ENCODE results near the gene TNIP3.
"Not testable (repeated sequence)": the region's sequence is repeated elsewhere in the genome, so short reads cannot be mapped to it uniquely, and the experiment has no call there.

The TNIP3 gene

DNA sequence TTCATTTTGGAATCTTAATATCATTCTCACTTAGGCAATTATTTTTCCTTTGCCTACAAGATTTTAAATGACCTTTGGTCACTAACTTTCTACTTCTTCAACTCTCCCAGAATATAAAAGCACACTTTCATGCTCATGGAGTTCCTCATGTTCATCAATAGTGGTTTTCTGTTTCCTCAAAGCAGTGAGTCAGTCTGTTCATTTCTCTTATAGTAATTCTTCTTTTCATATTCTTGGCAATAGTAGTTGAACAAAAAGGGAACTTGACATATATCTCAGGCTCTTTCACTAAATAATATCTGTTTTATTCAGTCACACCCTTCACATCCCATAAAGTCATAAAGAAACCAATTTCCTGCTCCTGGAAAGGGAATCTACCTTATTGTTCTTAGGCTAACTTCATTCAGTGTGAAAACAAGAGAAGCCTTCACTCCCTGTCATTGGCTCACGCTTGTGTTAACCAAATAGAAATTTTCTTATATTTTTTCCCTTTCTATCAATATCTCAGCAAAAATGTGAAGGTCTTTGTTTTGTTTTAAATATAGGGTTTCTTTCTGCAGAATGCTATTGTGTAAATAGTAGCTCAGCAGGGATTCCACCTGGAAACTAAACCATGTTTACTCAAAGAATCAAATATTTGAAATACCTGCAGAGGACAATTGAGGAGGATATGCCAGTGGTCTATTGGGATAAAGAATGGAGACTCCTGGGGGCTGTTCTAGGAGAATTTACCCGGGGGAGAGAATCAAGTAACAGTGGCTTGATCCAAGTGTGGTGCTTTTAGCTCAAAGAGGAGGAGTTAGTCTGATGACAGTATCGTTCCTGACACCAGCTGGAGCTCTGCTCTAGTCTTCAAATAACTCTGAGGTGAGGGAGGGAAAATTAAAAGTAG is 13.4 kb upstream of the TNIP3 start:
- no peak for DNase-seq

DNA sequence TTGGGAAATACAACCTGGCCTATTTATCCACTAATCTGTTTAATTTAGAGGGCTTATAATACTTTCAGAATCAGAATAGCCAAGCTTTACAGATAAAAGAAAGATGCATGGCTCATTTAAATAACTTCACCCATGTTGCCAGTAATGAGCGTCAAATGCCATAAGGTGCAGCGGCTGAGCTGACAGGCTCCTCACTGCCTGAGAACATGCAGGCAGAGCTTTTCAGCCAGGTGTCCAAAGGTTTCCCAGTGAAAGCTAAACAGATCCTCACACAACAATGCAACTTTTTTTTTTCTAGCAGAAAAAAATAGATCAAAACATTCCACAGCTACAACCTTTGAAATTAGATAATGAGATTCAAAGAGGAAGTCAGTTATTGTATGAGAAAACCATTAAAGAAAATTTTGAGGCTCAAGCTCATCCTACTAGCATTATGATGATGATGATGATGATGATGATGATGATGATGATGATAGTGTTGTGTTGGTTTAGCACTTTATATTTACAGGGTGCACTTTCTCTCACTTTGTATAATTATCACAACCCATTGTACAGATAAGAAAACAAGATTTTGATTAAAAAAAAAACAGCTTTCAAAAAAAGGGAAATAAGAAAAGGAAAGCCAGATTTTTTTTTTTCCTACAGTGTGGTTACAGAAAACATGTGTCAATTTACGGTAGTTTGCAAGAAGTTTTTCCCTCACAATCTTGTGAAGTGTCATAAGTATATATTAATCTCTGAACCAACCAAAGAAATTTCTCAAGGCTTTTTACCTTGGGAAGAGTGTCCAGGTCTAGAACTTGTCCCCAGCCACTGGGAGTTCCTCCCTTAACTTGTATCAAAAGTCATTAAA is 12.2 kb upstream of the TNIP3 start:
- no peak for DNase-seq

DNA sequence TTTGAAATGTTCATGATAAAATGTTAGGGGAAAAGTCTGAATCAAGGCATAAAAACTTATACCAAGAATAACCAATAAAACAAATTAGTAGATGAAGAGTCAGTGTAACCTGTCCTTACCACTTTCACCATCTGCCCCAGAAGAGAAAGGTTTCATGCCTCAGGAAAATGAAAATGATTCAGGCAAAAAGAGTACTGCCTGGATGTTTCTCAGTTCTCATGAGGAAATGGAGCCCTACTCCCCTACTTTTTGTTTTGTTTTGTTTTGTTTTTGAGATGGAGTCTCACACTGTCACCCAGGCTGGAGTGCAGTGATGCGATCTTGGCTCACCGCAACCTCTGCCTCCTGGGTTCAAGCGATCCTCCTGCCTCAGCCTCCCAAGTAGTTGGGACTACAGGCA is 7.4 kb upstream of the TNIP3 start:
- DNase-seq: not testable (repeated sequence)

- DNase-seq: no peak
Observed at GRCh38 chr4:121168446-121169281, 4.5 kb upstream of the TNIP3 start.

DNA sequence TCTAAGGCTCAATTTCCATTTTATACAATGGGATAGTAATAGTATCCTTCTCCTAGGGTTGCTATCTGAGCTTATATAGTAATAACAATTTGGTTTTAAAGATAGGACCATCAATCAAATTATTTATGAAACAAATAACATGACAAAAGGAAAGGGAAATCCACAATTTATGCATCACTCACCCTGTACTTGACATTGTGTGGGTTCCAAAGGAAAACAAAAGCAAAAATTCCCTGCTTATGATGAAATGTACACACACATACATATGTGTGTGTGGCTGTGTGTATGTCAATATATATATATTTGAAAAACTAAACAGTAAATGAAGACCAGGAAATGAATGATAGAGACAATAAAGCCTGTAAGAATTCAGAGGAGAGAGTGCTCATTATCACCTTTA is 2.9 kb upstream of the TNIP3 start:
- no peak for DNase-seq

DNA sequence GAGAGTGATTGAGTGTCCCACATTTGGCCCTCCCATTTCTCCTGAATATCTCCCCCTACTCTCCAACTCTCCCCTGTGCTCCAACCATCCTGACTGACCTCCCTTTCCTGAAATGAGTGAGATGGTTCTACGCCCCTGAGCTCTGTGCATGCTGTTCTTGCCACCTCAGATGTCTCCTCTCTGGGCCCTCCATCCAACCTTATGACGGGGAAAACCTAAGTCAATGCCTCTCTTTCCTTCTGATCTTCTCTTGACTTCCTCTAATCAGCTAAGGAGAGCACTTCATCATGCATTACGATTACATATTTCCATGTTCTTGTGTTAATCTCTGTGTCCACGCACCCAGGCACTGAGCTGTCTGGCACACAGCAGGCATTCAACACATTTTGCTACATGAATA is 1.1 kb upstream of the TNIP3 start:
- no peak for DNase-seq

- DNase-seq: peak; percentile 26
Observed at GRCh38 chr4:121156822-121157769, 7.0 kb downstream of the TNIP3 start.

- DNase-seq: no peak
Observed at GRCh38 chr4:121155893-121156292, 8.2 kb downstream of the TNIP3 start.

DNA sequence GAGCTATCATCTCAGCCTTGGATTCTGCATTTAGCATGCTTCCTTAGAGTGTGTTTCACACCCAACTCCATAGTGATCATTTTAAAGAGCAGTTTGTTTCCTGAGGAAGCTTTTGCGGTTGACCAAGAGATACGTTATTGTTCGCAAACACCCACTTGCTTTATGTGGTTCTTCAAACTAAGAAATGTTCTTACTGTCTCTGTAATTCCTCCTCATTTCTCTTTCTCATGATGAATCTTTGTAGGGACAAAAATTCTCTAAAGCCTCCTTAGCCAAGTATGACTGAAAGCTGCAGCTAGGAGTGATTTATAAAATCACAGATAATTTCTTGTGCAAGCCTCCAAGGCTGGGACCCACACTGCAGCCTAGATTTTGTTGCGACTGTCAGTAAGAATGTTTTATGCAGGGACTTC is 10.0 kb downstream of the TNIP3 start:
- no peak for DNase-seq

DNA sequence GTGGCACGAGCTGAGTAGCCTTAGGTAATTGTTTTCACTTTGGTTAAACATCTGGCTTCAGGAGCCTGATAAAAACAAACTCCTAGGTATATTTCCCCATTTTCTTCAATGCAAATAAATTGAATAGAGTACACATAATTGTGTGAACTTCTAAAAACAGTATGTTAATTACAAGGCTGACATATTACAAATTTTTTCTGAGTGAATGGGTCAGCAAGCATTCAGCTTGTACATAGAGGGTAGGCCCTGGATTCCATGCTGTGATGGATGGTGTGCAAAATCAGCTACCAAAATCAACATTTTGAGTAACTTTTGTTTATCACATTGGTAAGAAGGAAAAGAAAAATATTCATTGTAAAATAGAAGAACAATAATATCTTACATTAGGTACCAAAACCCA is 12.2 kb downstream of the TNIP3 start:
- DNase-seq: no peak

DNA sequence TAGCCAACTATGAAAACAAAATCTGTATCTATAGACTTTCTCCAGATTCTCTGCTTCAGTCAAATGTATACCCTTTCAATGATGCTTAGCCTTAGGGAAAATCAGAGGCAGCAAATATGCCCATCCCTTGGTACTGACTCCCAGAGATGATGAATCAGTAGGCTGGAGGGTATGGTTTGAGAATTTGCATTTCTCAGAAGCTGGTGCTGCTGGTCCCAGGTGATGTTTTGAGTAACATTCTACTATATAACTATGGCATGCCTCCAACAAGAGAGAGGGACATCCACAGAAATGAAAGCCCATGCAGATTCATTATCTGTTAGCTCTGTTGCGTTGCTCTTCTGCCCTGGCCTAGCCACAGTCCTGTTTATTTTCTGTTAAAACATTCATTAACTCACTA is 13.6 kb downstream of the TNIP3 start:
- no peak for DNase-seq

DNA sequence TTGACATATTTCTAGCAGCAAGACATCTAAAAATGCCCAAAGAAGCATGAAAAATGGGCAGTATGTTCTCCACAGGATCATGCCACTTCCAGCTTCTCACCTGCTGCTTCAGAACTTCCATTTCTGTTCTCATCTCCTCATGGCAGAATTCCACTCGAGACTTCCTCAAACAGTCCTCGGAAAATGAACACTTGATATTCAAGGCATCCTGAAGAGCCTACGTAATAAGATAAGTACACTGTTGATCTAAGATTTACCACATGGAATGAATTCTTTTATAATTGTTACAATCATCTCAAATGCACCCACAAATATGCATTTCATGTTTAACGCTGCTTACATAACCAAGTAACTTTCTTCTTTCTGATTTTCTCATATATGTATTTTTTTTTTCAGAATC is 14.1 kb downstream of the TNIP3 start:
- DNase-seq: no peak

- no peak for DNase-seq
Observed at GRCh38 chr4:121148621-121149020, 15.5 kb downstream of the TNIP3 start.

GRCh38 chr4:121148000-121148399 is 16.1 kb downstream of the TNIP3 start:
- DNase-seq: no peak

GRCh38 chr4:121146530-121146929 is 17.6 kb downstream of the TNIP3 start:
- no peak for DNase-seq

DNA sequence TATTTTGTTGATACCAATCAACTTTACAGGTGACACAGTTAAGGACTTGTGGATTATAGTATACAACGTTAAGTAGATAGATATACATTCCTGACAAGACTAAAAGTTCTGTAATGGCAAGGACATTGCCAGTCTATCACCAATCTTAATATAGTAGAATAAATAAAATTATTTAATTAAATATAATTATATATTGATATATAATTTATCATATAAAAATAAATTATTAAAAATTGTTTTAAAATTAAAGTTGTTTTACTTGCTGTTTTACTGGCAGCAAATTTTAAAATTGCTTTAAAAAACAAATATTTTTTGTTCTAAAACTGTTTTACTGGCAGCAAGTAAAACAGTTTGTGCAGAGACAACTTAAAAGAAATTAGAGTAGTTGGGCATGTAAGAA is 18.7 kb downstream of the TNIP3 start:
- no peak for DNase-seq

DNA sequence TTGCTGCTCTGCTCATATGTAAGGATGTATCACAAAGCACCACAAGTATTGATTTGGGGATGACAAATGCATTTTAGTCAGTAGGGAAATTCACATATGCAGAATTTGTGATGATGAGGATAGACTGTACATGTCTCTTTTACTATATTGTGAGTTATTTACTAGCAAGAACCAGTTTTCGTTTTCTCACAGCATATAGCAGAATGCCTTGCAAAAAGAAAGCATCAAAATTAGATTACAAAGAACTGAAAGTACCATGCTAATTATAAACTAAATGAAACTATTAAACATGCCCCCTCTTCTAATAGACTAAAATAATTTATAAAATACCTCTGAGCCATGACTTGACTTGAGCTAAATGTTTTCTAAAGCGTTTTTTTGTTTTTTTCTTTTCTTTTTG is 20.1 kb downstream of the TNIP3 start:
- DNase-seq: no peak

DNA sequence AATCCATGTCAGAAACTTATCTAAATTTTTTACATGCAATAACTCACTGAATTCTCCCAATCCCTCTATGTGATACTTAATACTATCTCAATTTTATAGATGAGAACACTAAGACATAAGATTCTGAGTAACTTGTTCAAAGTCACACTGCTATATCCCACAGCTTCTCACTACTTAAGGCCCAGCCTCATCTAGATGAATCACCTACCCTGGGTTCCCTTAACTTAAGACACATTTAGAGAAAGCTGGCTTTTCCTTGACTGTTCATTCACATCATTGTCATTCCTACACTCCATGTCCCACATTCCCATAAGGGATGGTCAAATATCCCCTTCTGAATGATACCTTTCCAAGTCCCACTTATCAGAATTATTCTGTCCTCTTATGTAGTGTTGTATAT is 21.0 kb downstream of the TNIP3 start:
- DNase-seq: no peak

DNA sequence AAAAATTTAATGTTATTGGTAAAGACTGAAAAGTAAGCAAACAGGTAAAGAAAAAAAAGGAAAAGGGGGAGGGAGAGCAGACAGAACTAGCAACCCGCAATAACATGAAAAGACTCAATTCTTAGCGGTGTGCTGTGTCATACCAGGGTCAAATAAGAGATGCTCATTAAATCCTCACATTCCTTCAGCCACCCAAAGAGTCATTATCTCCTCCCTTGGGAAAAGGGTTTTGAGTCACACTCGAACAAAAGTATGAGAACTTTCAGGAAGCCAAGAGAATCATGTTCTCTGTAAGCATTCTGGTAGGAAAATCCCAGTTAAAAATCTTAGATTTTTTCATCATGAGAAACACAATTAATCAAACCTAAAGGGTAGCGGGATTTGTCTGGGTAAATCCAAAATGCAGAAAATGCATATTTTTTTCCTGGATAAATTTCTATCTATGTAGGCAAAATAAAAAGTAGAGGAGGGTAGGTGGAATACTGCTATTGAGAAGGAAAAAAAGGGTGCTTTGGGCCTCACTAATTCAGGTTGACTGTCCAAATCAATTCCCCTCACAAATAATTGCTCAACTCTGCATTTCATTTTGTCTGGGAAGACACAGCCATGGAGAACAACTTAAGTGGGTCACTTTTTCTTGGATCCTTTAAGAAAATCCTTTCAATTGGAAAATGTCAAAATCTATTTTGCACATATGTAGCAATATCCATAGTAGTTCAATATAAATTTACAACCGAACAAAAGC is 23.2 kb downstream of the TNIP3 start:
- DNase-seq: no peak

- no peak for DNase-seq
Observed at GRCh38 chr4:121139533-121140222, 24.4 kb downstream of the TNIP3 start.
